HG03025 (cell line): ENCODE measurements around the gene COX8C.

Source experiments
- ATAC-seq: cut with Tn5 transposase; IDR thresholded peaks from one replicate; pipeline ENCODE4 v1.9.1; 2021; ENCODE audit warnings: mild to moderate bottlenecking, moderate library complexity; ENCODE audit not compliant: unreplicated experiment, low FRiP score

The COX8C gene

GRCh38 chr14:93319958-93320357 is 27.0 kb upstream of the COX8C start:
- ATAC-seq = no peak

GRCh38 chr14:93320489-93320888 is 26.5 kb upstream of the COX8C start:
- no peak for ATAC-seq

GRCh38 chr14:93322929-93323599 is 23.9 kb upstream of the COX8C start:
- ATAC-seq = no peak

GRCh38 chr14:93323600-93324174 is 23.3 kb upstream of the COX8C start:
- ATAC-seq = no peak

- no peak for ATAC-seq
These were observed 20.8 kb upstream of the COX8C start for GRCh38 chr14:93326196-93326595.

- ATAC-seq = no peak
These were observed 18.4 kb upstream of the COX8C start for GRCh38 chr14:93328546-93328945.

- ATAC-seq = no peak
These were observed 16.9 kb upstream of the COX8C start for GRCh38 chr14:93329965-93330608.

- no peak for ATAC-seq
These were observed 16.4 kb upstream of the COX8C start for GRCh38 chr14:93330609-93331000.

- no peak for ATAC-seq
These were observed 15.8 kb upstream of the COX8C start for GRCh38 chr14:93331002-93331727.

GRCh38 chr14:93331728-93332396 is 15.1 kb upstream of the COX8C start:
- ATAC-seq = peak; percentile 5

GRCh38 chr14:93332397-93332852 is 14.6 kb upstream of the COX8C start:
- ATAC-seq = peak; percentile 48

- ATAC-seq = peak; percentile 84
These were observed 13.9 kb upstream of the COX8C start, which contains the start of gene BTBD7 for GRCh38 chr14:93332853-93333630. Gene BTBD7 (minus strand): TSS chr14:93333036. CDS start chr14:93296051, 36,985 bp downstream.

GRCh38 chr14:93333631-93334103 is 13.3 kb upstream of the COX8C start:
- ATAC-seq = no peak

GRCh38 chr14:93337143-93337753 is 9.7 kb upstream of the COX8C start:
- ATAC-seq = no peak

GRCh38 chr14:93337884-93338283 is 9.1 kb upstream of the COX8C start:
- no peak for ATAC-seq

GRCh38 chr14:93343266-93343665 is 3.7 kb upstream of the COX8C start:
- no peak for ATAC-seq

GRCh38 chr14:93343797-93344196 is 3.2 kb upstream of the COX8C start:
- no peak for ATAC-seq

- no peak for ATAC-seq
These were observed 868 bp downstream of the COX8C start for GRCh38 chr14:93347850-93348249.

- no peak for ATAC-seq
These were observed 1.3 kb downstream of the COX8C start for GRCh38 chr14:93348292-93348691.
